HFFc6 (cell line): ENCODE measurements around the gene RPS6KA5. TPM values are rescaled to one million over a fixed set of nuclear protein-coding genes. Genes with fewer than 3 reads are reported as not detected.
"Not testable (repeated sequence)": the region's sequence is repeated elsewhere in the genome, so short reads cannot be mapped to it uniquely, and the experiment has no call there.

Experiments
- DNase-seq: peaks from one replicate; pipeline ENCODE4 v3.0.0-alpha.2; 2018
- H3K27ac Mint-ChIP-seq: 2 replicates; pipeline ENCODE4 v1.8.0; 2020; ENCODE audit warnings: mild to moderate bottlenecking, mixed read lengths
- H3K27me3 Mint-ChIP-seq: 2 replicates; pipeline ENCODE4 v1.8.0; 2021; ENCODE audit warnings: mild to moderate bottlenecking, moderate library complexity, mixed read lengths; ENCODE audit not compliant: insufficient read depth
- H3K36me3 Mint-ChIP-seq: 2 replicates; pipeline ENCODE4 v1.8.0; 2021; ENCODE audit warnings: low read depth, mixed read lengths
- H3K4me1 Mint-ChIP-seq: 2 replicates; pipeline ENCODE4 v1.8.0; 2020; ENCODE audit warnings: low read depth, mixed read lengths
- H3K4me3 Mint-ChIP-seq: 2 replicates; pipeline ENCODE4 v1.8.0; 2020; ENCODE audit warnings: mild to moderate bottlenecking, moderate library complexity, mixed read lengths
- H3K9me3 Mint-ChIP-seq: 2 replicates; pipeline ENCODE4 v1.8.0; 2020; ENCODE audit warnings: mild to moderate bottlenecking, mixed read lengths
- CTCF ChIP-seq: fragments of 200-600 bp; sonication (generic); IDR thresholded peaks from 2 replicates; pipeline ENCODE4 v1.5.0; 2021; ENCODE audit warnings: antibody characterized with exemption, mild to moderate bottlenecking
- long read RNA-seq: library from polyadenylated mRNA; unstranded; transcript quantifications from one replicate; pipeline ENCODE4 v2.0.0, GENCODE V29; 2019
- total RNA-seq, 6 experiments: library from RNA; stranded (reverse); fragmentation: NEBNext Ultra II Directional; extraction: Animal tissue kit (Norgen Biotek cat#: 25700); gene quantifications; 2 replicates in 1 of 6; 3 replicates in 5 of 6; pipeline ENCODE4 v1.2.3, GENCODE V29; 2021

The RPS6KA5 gene
- under 1 TPM; 0.36 to 0.91 (median 0.48) TPM for total RNA-seq
- long read RNA-seq = 0 reads

GRCh38 chr14:91060351-91061055 lies at the start of gene RPS6KA5:
TSS of gene RPS6KA5 (minus strand) at chr14:91060641. CDS start at chr14:91060434, 207 bp downstream.
- Mint-ChIP-seq H3K27me3 (no peaks in the 10 kb centered on the region; the same call in 1 of the 2 replicates), H3K9me3 (no peaks in the 10 kb centered on the region), H3K4me3 (peak within 1 kb of the TSS; percentile 63), H3K27ac (no peak within 1 kb of the TSS), H3K36me3 (no peaks in the 10 kb centered on the region), H3K4me1 (peaks cover 11% of the 10 kb centered on the region)
- DNase-seq = peak; percentile 100
- peak; percentile 60 for TF ChIP-seq CTCF

GRCh38 chr14:91108941-91109611 lies 48.6 kb upstream of the RPS6KA5 start:
- no peak overlapping the region for H3K27ac Mint-ChIP-seq
- no peak for DNase-seq
- H3K4me1 Mint-ChIP-seq = peaks cover 23% of the 10 kb centered on the region
- no peak overlapping the region for H3K4me3 Mint-ChIP-seq
- TF ChIP-seq CTCF = no peak
- H3K36me3 Mint-ChIP-seq = no peaks in the 10 kb centered on the region
- no peaks in the 10 kb centered on the region for H3K9me3 Mint-ChIP-seq
- H3K27me3 Mint-ChIP-seq = peaks cover 6% of the 10 kb centered on the region

GRCh38 chr14:91103116-91103515 lies 42.7 kb upstream of the RPS6KA5 start:
- Mint-ChIP-seq H3K4me1 (peaks cover 6% of the 10 kb centered on the region), H3K27ac (no peak overlapping the region), H3K27me3 (peaks cover 16% of the 10 kb centered on the region), H3K9me3 (no peaks in the 10 kb centered on the region), H3K4me3 (no peak overlapping the region), H3K36me3 (no peaks in the 10 kb centered on the region)
- no peak for TF ChIP-seq CTCF
- no peak for DNase-seq

GRCh38 chr14:91100102-91100501 lies 39.7 kb upstream of the RPS6KA5 start:
- Mint-ChIP-seq H3K4me1 (peaks cover 6% of the 10 kb centered on the region), H3K27ac (no peak overlapping the region), H3K9me3 (no peaks in the 10 kb centered on the region), H3K36me3 (no peaks in the 10 kb centered on the region), H3K27me3 (peaks cover 25% of the 10 kb centered on the region), H3K4me3 (no peak overlapping the region)
- no peak for TF ChIP-seq CTCF
- no peak for DNase-seq

GRCh38 chr14:91098591-91098990 lies 38.1 kb upstream of the RPS6KA5 start:
- H3K4me1 Mint-ChIP-seq = peaks cover 6% of the 10 kb centered on the region
- H3K27me3 Mint-ChIP-seq = peaks cover 26% of the 10 kb centered on the region
- DNase-seq = no peak
- H3K27ac Mint-ChIP-seq = no peak overlapping the region
- TF ChIP-seq CTCF = no peak
- no peaks in the 10 kb centered on the region for H3K36me3 Mint-ChIP-seq
- no peaks in the 10 kb centered on the region for H3K9me3 Mint-ChIP-seq
- H3K4me3 Mint-ChIP-seq = no peak overlapping the region

GRCh38 chr14:91097657-91098056 lies 37.2 kb upstream of the RPS6KA5 start:
- DNase-seq, H3K4me3 Mint-ChIP-seq, H3K27ac Mint-ChIP-seq, H3K9me3 Mint-ChIP-seq, H3K4me1 Mint-ChIP-seq, H3K36me3 Mint-ChIP-seq: not testable (repeated sequence)
- H3K27me3 Mint-ChIP-seq = peaks cover 26% of the 10 kb centered on the region
